ENCODE measurements around the gene MEIKIN.

The MEIKIN gene

DNA sequence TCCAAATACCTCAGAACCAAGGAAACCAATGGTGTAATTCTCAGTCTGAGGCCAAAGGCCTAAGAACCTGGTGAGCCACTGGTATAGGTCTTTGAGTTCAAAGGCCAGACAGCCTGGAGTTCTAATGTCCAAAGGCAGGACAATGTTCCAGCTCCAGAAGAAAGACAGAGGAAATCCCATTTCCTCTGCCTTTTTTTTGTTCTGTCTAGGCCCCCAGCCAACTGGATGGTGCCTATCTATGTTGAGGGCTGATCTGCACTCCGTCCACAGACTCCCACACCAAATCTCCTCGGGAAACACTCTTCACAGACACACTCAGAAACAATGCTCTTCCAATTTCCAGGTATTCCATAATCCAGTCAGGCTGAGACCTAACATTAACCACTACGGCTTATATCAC is 178.8 kb downstream of the MEIKIN start:
- H3K27me3 ChIP-seq: no peaks in the 10 kb centered on the region
- H3K4me2 ChIP-seq: no peak overlapping the region
- H3K9ac ChIP-seq: no peak overlapping the region
- H3K27ac ChIP-seq: no peak overlapping the region
- peaks cover 21 to 66% (median 63%) of the 10 kb centered on the region in 11 experiments for H3K9me3 ChIP-seq (replicated peaks in 1 of 11)
- peaks cover 10 to 34% (median 23%) of the 10 kb centered on the region in 10 experiments for H3K4me1 ChIP-seq
- peaks cover 8 to 100% (median 40%) of the 10 kb centered on the region in 11 experiments; a peak in 17 of 22 replicates for H4K20me1 ChIP-seq
- peaks cover 26 to 57% (median 45%) of the 10 kb centered on the region in 11 experiments for H3K36me3 ChIP-seq
- no peak overlapping the region for H3K4me3 ChIP-seq
- no peak for TF ChIP-seq Cebpa-rat (IDR thresholded peaks at IDR 0.05)

DNA sequence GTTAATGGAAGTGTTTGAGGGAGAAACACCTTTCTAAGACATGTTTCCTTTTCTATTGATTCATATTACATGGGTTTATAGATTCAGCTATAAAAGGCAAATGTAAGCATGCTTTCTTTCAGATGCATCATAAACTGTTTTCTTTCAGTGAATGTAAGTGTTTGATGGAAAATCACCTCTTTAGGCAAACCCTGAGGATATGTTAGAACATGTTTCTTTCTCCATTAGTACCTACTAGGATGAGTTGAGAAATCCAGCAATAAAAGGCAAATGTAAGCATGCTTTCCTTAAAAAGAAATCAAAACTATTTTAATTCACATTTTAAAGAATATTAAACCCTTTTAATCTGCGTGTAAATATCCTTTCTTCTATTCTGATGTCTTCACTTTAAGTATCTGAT is 180.2 kb downstream of the MEIKIN start:
- H4K20me1 ChIP-seq: peaks cover 6 to 100% (median 28%) of the 10 kb centered on the region in 11 experiments; a peak in 16 of 22 replicates

GRCh38 chr5:131763968-131764367 is 181.5 kb downstream of the MEIKIN start:
- Histone ChIP-seq H3K36me3 (peaks cover 26 to 62% (median 45%) of the 10 kb centered on the region in 11 experiments), H3K9ac (no peak overlapping the region), H3K9me3 (replicated peaks in 1 of 11) (peaks cover 21 to 85% (median 73%) of the 10 kb centered on the region in 11 experiments), H3K4me3 (0 out of 20 replicates have a peak overlapping the region, but pooled peaks of 1 of the 10 experiments have one; percentile 10), H3K27ac (no peak overlapping the region), H3K4me2 (no peak overlapping the region), H3K27me3 (no peaks in the 10 kb centered on the region), H4K20me1 (peaks cover under 1 to 100% (median 22%) of the 10 kb centered on the region in 11 experiments; a peak in 15 of 22 replicates), H3K4me1 (peaks cover 5 to 16% (median 7%) of the 10 kb centered on the region in 10 experiments; a peak in 19 of 20 replicates)
- TF ChIP-seq Cebpa-rat (IDR thresholded peaks at IDR 0.05): no peak

More for the DNA sequence above, 180.2 kb downstream of the MEIKIN start:
- Histone ChIP-seq H3K36me3 (peaks cover 26 to 59% (median 45%) of the 10 kb centered on the region in 11 experiments), H3K27me3 (no peaks in the 10 kb centered on the region), H3K4me2 (no peak overlapping the region), H3K4me1 (peaks cover 7 to 19% (median 11%) of the 10 kb centered on the region in 10 experiments), H3K27ac (no peak overlapping the region), H3K4me3 (no peak overlapping the region), H3K9ac (no peak overlapping the region), H3K9me3 (replicated peaks in 1 of 11) (peaks cover 21 to 77% (median 66%) of the 10 kb centered on the region in 11 experiments)
- TF ChIP-seq Cebpa-rat (IDR thresholded peaks at IDR 0.05): no peak

GRCh38 chr5:131760793-131761192 is 184.7 kb downstream of the MEIKIN start:
- Histone ChIP-seq H3K36me3 (peaks cover 22 to 43% (median 37%) of the 10 kb centered on the region in 11 experiments), H3K4me3 (no peak overlapping the region), H3K9ac (no peak overlapping the region), H4K20me1 (peaks cover 24 to 100% (median 45%) of the 10 kb centered on the region in 11 experiments; a peak in 19 of 22 replicates), H3K27me3 (no peaks in the 10 kb centered on the region), H3K4me2 (no peak overlapping the region), H3K9me3 (replicated peaks in 1 of 11) (peaks cover 21 to 62% (median 46%) of the 10 kb centered on the region in 11 experiments), H3K4me1 (peaks cover 23 to 35% (median 31%) of the 10 kb centered on the region in 10 experiments), H3K27ac (no peak overlapping the region)
- no peak for TF ChIP-seq Cebpa-rat (IDR thresholded peaks at IDR 0.05)

- H3K9ac ChIP-seq: no peak overlapping the region
- no peak overlapping the region for H3K27ac ChIP-seq
- H3K27me3 ChIP-seq: no peaks in the 10 kb centered on the region
- H3K4me2 ChIP-seq: peak overlapping the region in 2 of 11 experiments; percentile 81 to 88; a peak in 5 of 22 replicates
- H3K4me1 ChIP-seq: peaks cover 23 to 38% (median 31%) of the 10 kb centered on the region in 10 experiments
- no peak overlapping the region for H3K4me3 ChIP-seq
- H3K36me3 ChIP-seq: peaks cover 15 to 39% (median 28%) of the 10 kb centered on the region in 11 experiments
- peaks cover 16 to 55% (median 40%) of the 10 kb centered on the region in 11 experiments for H3K9me3 ChIP-seq (replicated peaks in 1 of 11)
- H4K20me1 ChIP-seq: peaks cover 24 to 100% (median 44%) of the 10 kb centered on the region in 11 experiments; a peak in 19 of 22 replicates
- no peak for TF ChIP-seq Cebpa-rat (IDR thresholded peaks at IDR 0.05)
Observed at GRCh38 chr5:131759704-131760103, 185.8 kb downstream of the MEIKIN start.

- H3K4me1 ChIP-seq: peaks cover 23 to 47% (median 31%) of the 10 kb centered on the region in 10 experiments
- H3K9ac ChIP-seq: peak overlapping the region in 4 of 11 experiments; percentile 7 to 32 (median 23); a peak in 4 of 22 replicates
- peaks cover 24 to 100% (median 55%) of the 10 kb centered on the region in 11 experiments; a peak in 19 of 22 replicates for H4K20me1 ChIP-seq
- TF ChIP-seq Cebpa-rat (IDR thresholded peaks at IDR 0.05): no peak
- peak overlapping the region in 4 of 11 experiments; percentile 2 to 24 (median 12); a peak in 3 of 22 replicates for H3K27ac ChIP-seq
- peak overlapping the region; percentile 50 to 88 (median 73) for H3K4me2 ChIP-seq
- peaks cover 4 to 43% (median 30%) of the 10 kb centered on the region in 11 experiments; a peak in 21 of 22 replicates for H3K9me3 ChIP-seq (replicated peaks in 1 of 11)
- H3K4me3 ChIP-seq: no peak overlapping the region
- H3K36me3 ChIP-seq: peaks cover 4 to 39% (median 18%) of the 10 kb centered on the region in 11 experiments; a peak in 20 of 22 replicates
- H3K27me3 ChIP-seq: no peaks in the 10 kb centered on the region
Observed at GRCh38 chr5:131758520-131758900, 187.0 kb downstream of the MEIKIN start.

GRCh38 chr5:131757830-131758519 is 187.5 kb downstream of the MEIKIN start:
- peak overlapping the region; percentile 50 to 88 (median 73); a peak in 17 of 22 replicates for H3K4me2 ChIP-seq
- no peak overlapping the region for H3K9ac ChIP-seq
- no peaks in the 10 kb centered on the region for H3K27me3 ChIP-seq
- H3K4me3 ChIP-seq: no peak overlapping the region
- no peak for TF ChIP-seq Cebpa-rat (IDR thresholded peaks at IDR 0.05)
- H3K4me1 ChIP-seq: peaks cover 23 to 47% (median 31%) of the 10 kb centered on the region in 10 experiments
- peaks cover 24 to 100% (median 55%) of the 10 kb centered on the region in 11 experiments; a peak in 19 of 22 replicates for H4K20me1 ChIP-seq
- peak overlapping the region in 1 of 11 experiments; percentile 22; a peak in 1 of 22 replicates for H3K27ac ChIP-seq
- H3K9me3 ChIP-seq (replicated peaks in 1 of 11): peaks cover 0 to 42% (median 27%) of the 10 kb centered on the region in 11 experiments; a peak in 20 of 22 replicates
- H3K36me3 ChIP-seq: peaks cover 3 to 36% (median 17%) of the 10 kb centered on the region in 11 experiments; a peak in 16 of 22 replicates
